Head of caudate nucleus (tissue), 42 donors: Measurements from ENCODE around the gene ADAT2.
A peak's percentile ranks its signal among the peaks of the same experiment; 100 is the strongest.
"Not testable (repeated sequence)": the region's sequence is repeated elsewhere in the genome, so short reads cannot be mapped to it uniquely, and the experiment has no call there.

Experiments
- DNase-seq, 42 donors: peaks; one replicate each; pipeline versions ENCODE4 v3.0.0 to v3.0.0-alpha.2; 2020 to 2021; ENCODE audit warnings: mixed read lengths in 7 of 42
- intact Hi-C: fragments of 100-400 bp; cut with DNase I; formaldehyde crosslinking; loops from one replicate; pipeline ENCODE4 v1.15.0; 2022

Gene ADAT2

DNA sequence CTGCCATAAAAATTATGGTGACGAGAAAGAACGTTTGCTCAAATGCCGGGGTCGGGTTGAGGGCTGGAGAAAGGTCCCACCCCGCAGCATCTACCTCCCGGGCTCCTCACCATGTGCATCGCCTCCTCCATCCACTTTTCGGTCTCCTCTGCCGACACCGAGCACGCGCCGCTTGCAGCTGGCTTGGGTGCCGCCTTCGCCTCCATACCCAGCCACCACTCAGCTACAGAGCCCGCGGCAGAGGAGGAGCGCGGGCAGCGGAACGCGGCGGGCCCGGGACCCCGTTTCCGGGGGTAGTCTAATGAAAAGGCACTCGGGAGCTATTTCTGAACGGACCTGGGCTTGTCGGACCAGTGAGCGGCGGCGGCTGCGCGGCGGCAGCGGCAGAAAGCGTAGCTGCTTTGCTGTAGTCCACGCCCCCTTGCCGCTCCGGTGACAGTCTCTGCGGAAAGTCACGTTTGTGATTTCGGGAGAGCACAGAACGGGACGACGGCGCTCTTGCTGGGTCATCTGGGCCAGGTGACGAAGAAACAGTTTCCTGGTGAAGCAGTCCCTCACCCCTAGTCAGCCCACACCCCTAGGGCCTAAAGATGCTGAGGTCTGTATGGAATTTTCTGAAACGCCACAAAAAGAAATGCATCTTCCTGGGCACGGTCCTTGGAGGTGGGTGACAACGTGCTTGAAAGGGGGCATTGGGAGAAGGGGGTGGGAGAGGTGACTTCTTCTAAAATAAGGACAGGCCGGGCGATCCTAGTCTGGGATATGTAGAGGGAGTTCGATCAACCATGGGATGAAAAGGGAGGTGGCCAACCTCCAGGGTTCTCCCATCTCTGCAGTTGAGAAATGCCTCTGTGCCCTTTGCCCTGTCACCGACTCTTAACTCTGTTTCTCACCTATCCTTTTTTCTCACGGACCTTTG, at the start of gene ADAT2, which contains the start of gene PEX3:
Gene ADAT2 (minus strand): TSS at position 243 of the 919 bp plus-strand sequence. CDS start 37 bp downstream, at position 206.
Gene PEX3 (plus strand): TSS at position 353 of the 919 bp plus-strand sequence. CDS start 238 bp downstream, at position 591.
- intact Hi-C loops: no loop called here
- DNase-seq: peak; percentile 81 to 96 (median 92)

DNA sequence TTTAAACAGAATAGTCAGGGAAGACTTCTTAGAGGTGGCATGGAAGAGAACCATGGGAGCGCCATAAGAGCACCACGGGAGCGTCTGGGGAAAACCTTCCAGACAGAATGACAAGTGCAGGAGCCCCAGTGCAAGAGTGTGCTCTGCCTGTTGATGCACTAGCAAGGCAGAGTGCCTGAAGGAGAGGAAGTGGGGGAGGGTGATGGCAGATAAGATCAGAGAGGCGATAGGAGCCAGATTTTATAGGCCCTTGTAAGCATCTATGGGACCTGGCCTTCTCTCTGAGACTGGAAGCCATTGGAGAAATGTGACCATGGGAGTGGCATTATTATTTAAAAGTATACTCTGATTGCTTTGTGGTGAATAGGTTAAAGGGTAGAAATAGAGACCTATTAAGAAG, 47.9 kb upstream of the ADAT2 start:
- intact Hi-C loops: no loop called here
- DNase-seq: no peak

DNA sequence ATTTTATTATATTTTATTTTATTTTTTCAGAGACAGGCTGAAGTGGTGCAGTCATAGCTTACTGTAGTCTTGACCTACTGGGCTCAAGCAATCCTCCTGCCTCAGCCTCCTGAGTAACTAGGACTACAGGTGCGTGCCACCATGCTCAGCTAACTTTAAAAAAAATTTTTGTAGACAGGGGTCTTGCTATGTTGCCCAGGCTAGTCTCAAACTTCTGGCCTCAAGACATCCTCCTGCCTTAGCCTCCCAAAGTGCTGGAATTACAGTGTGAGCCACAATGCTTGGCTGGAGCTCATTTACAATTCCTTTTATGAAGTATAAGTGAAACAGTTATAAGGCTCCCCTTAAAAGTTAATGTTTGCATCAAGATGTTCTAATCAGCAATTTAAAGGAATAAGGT, 46.5 kb upstream of the ADAT2 start:
- intact Hi-C loops: no loop called here
- DNase-seq: no peak

DNA sequence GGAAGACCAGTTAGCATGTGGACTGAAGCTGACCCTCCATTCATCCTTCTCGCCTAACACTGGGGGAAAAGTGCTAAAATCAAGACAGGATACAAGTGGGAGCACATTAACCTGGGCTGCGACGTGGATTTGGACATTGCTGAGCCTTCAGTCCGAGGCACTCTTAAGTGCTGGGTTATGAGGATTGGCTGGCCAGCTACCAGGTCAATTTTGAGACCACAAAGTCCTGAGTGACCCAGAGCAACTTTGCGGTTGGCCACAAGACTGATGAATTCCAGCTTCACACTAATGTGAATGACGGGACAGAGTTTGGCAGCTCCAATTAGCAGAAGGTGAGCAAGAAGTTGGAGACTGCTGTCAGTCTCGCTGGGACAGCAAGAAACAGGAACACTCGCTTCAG, 40.3 kb upstream of the ADAT2 start:
- intact Hi-C loops: no loop called here
- no peak for DNase-seq

DNA sequence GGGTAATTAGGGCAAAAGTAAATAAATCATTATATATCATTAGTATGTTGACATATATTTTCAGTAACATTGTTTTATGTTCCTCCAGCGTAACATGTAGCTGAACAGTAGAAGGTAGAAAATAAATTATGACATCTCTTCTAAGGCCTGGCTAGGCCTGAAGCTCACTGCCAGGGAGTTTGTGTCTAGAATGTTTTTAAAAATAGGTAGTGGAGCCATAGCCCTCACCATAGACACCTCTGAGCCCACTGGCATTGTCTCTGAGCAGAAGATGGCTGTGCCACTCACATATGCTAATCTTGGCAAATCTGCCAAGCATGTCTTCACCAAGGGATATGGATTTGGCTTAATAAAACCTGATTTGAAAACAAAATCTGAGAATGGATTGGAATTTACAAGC, 39.7 kb upstream of the ADAT2 start:
- intact Hi-C loops: no loop called here

DNA sequence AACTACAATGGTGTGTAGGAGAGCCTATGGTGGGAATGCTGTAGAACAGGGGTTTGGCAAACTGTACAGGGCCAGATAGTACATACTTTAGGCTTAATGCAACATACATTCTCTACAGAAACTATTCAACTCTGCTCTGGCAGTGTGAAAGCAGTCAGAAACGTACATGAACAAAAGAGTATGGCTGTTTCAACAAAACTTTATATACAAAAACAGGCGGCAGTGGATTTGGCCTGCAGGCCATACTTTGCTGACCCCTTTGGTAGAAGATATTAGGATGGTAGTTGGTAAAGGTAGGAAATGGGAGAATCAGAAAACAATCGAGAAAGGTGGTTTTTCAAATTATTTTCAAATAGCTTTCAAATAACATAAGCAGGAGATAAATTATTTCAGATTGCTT, 36.3 kb upstream of the ADAT2 start:
- intact Hi-C loops: no loop called here
- no peak for DNase-seq

More for the DNA sequence above, 39.7 kb upstream of the ADAT2 start:
- no peak for DNase-seq

DNA sequence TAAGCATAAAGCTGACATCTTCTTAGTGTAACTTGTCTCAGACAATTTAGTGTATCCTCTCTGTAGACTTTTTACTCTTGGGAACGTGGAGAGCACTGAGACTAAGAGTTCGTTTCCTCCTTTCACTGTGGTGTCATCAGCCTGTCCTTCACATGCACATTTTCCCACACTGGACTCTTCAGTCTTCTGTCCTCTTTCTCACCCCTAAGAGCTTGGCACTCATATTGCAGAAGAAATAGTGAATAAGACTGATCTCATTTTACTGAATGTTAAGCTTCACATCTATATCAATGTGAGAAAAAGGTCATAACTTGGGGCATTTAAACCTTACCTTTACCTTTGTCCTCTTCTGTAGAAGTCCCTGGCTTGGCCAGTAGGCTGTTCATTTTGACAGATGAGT, 35.5 kb upstream of the ADAT2 start:
- intact Hi-C loops: no loop called here
- no peak for DNase-seq

DNA sequence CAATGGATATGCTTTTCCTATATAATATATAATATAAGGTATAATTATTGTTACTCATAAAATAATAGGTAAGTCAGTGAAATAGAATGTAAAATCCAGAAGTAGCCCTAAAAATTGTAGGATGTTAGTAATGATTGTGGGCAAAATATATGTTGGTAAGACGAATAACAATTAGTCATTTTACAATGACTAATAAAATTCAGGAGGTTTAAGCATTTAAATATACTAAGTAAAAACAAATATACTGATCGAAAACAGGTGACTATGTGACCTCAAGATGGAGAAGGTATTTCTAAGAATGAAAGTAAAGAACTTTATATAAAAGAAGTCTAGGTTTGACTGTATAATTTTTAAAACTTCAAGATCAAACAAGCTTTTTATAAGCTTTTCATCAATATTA, 32.1 kb upstream of the ADAT2 start:
- intact Hi-C loops: no loop called here
- no peak for DNase-seq

DNA sequence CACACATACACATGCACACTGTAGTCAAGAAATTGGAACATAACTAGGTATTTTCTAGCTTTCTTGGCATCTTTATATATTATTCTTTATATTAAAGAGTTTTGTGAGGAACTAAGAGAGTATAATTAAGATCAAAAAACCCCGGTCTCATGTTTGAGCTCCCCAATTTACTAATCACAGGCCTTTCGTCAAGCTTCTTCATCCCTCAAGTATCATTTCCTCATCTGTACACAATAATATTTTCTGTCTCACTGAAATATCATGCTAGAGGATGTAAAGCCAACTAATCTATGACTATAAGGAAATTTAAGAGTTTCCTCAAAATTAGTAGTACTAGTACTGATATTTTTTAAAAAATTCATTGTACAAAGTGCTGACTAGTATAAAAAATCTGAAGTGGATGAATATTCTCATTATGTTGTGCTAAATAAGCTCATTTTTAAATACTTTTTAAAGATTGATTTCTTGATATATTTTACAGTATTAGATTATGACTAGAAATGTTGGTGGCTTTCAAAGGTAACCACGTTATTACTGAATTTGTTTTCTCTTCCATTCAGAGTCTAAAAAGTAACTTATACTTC, 28.1 kb upstream of the ADAT2 start:
- intact Hi-C loops: no loop called here
- DNase-seq: no peak

DNA sequence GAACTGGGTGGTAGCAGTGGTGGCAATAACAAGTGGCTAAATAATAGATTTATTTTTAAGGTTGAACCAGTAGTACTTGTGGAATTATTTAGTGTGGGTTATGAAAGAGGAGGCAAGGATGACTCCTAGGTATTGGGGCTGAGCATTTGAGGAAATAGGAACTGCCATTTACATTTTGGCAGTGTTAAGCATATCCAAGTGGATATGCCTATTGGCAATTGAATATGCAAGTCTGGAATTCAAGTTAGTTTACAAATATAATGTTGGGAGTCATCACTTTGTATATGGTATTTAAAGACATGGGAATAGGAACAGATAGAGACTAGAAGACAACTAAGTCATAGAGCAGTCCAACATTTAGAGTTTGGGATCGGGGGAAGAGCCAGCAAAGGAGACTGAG, 26.1 kb upstream of the ADAT2 start:
- intact Hi-C loops: no loop called here
- no peak for DNase-seq

DNA sequence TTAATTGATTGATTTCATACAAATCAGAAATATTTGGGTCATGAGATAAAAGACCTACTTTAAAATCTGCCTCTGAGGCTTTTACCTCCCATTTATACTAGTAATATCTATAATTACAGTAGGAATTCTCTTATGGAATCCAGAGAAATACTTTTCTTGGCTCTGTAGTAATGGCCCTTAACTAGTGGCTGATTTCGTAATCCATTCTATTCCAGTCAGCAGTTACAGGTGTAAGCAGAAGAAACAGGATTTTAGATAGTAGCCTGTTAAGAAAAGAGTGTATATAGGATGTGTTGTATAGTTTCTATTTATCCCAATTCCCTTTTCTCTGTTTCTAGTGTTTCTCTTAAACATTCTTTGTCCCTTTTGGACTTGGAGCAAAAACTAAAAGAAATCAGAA, 21.3 kb upstream of the ADAT2 start:
- DNase-seq: no peak
- intact Hi-C loops: no loop called here

DNA sequence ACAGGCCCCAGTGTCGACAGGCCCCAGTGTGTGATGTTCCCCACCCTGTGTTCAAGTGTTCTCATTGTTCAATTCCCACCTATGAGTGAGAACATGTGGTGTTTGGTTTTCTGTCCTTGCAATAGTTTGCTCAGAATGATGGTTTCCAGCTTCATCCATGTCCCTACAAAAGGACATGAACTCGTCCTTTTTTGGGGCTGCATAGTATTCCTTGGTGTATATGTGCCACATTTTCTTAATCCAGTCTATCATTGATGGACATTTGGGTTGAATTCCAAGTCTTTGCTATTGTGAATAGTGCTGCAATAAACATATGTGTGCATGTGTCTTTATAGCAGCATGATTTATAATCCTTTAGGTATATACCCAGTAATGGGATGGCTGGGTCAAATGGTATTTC, 18.3 kb upstream of the ADAT2 start:
- intact Hi-C loops, DNase-seq: not testable (repeated sequence)

DNA sequence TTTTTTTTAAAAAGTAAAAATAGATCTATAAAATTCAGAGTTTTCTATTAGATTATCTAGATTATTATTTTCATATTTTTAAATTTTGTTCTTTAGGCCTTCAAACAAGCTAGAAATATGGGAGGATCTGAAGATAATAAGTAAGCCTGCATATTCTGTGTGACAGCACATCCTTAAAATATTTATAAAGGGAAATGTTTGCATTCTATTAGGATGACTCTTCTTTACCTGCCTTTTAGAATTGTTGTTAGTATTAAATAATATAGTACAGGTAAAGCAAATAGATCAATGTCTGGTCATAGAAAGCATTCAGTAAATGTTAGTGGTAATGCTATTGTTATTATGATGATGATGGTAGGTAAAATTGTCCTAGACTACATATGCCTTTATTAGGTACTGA, 17.5 kb upstream of the ADAT2 start:
- intact Hi-C loops: no loop called here
- DNase-seq: no peak

DNA sequence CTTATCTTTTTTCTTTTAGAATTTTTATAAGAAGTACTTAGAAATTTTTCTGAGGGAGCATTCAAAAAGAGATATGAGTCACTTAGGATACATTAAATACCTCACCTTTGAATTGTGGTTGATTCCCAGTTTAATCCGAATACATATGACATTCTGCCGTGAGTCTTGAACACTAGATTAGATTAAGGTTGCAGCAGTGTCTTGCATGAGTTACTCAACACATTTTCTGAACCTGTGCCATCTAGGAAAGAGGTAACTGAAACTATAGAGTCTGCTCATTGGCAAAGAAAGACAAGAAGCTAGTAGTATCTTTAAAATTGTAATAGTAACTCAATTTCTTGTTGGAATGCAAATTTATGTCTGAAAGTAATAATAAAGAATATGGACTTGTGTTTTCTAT, 15.1 kb upstream of the ADAT2 start:
- intact Hi-C loops: no loop called here
- DNase-seq: no peak

DNA sequence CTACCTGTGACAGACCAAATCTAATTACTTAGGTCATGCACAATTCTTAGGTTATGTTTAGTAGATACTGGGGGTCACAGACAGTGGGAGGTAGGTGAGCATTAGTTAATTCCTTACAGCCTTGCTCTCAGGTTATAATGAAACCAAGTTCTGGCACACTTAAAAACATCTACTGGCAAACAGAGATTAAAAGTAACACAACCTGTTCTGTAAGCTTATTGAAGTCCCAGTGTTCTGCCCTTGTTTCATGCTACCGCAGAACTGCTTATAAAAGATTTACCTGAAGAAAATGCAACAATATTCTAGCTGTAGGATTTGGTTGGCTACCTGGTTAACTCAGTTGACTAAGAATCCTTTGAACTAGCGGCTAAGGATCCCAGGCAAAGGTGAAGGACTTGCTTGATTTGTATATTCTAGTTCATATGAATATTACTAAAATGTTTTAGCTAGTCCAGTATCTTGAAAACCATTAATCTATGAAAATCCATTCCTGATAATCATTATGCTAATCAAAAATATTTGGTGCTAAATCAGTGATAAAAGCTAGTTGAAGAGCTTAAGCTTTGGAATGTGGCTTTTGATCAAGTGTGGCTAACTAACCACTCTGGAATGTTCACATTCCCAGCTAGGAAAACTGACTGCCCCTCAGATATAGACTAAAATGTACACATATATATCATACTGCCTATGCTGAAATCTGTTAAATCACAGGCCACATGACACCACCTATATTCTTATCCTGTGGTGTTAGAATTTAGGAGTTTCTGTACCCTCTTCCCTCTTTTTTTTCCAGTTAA, 7.3 kb upstream of the ADAT2 start:
- intact Hi-C loops: no loop called here
- no peak for DNase-seq

DNA sequence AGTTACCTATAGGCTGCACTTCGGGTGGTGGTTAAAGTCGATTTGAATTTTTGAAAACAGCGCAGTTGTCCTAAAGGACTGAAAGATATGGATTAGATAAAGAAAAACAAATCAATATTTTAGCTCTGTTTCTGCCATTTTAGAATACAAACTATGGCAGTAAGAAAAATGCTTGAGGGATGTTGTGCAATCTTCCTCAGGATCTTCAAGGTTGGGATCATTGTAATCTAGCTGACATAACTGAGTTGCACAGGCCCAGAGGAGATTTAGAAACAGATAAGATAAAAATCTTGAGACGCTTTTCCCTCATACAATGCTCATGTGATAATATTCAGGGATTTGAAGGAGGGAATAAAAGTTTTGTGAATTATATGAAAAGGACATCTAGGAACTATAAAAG, 1.0 kb upstream of the ADAT2 start:
- no peak for DNase-seq
- intact Hi-C loops: no loop called here

DNA sequence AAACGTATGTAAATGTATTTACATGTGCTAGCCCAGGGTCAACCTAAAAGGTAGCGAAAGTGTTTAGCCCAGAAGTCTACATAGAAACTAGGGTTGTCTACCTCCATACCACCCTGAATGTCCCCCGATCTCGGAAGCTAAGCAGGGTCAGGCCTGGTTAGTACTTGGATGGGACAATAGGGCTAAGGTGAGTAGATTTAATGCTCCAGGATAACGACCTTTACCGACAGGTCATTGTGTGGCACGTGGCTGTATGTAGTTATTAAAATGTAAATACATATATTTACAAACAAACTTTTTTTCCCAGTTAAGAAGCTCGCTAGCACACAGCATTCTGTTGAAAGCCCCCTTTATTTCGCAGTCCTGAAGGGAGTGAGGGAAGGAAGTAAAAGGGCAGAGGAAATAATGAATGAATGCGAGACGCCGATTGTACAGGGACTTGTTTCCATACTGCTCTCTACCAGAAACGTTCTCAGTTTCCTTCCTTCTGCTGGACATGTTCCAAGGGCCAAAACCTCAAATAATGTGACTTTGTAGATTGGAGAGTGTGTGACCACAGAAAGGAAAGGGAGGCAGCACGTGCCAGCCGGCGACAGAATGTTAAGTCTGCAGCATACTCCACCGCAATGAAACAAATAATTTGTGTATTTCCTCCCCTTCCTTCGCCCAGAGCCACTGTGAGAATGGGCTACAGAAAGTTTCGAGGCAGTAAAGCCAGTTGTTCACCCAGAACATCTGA, 612 bp downstream of the ADAT2 start:
- DNase-seq: peak in 18 of 42 donors; percentile 2 to 63 (median 16)
- intact Hi-C loops: no loop called here

DNA sequence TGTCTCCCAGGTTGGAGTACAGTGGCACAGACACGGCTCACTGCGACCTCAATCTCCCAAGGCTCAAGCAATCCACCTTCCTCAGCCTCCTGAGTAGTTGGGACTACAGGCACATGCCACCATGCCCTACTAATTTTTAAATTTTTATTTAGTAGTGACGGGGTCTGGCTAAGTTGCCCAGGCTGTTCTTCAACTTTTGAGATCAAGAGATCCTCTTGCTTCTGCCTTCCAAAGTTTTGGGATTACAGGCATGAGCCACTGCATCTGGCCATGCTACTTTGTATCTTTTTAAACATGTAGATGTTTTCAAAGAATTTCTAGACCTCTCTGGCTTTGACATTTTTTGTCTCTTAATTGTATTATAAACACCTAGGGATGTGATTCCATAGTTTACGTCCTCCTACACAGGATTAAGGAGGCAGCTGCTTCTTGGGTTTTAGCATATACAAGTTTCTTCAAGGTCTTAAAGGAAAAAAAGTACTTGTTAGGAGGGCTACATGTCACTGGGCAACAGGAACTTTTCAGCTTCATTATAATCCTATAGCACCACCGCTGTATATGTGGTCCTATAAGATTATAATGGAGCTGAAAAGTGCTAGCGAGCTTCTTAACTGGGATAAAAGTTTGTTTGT, 1.3 kb downstream of the ADAT2 start:
- DNase-seq: no peak
- intact Hi-C loops: no loop called here

DNA sequence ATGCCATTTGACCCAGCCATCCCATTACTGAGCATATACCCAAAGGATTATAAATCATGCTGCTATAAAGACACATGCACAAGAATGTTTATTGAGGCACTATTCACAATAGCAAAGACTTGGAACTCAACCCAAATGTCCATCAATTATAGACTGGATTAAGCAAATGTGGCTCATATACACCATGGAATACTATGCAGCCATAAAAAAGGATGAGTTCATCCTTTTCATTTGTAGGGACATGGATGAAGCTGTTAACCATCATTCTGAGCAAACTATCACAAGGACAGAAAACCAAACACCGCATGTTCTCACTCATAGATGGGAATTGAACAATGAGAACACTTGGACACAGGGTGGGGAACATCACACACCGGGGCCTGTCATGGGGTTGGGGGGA, 2.6 kb downstream of the ADAT2 start:
- intact Hi-C loops: not testable (repeated sequence)

More for the DNA sequence above, 2.6 kb downstream of the ADAT2 start:
- not testable (repeated sequence) for DNase-seq
